Erythroblast (primary cell): ENCODE measurements around the gene SLC9C2.
A peak's percentile ranks its signal among the peaks of the same experiment; 100 is the strongest.
"Not testable (repeated sequence)": the region's sequence is repeated elsewhere in the genome, so short reads cannot be mapped to it uniquely, and the experiment has no call there.

ENCODE experiments used
- DNase-seq, 2 experiments: peaks; one replicate each; lab custom pipeline; 2025; lab: John Stamatoyannopoulos, UW
- GATA1 ChIP-seq: IDR thresholded peaks from 2 replicates; pipeline ENCODE4 v1.6.1; 2011; ENCODE audit warnings: low read depth, mild to moderate bottlenecking, control low read depth, low read length, moderate library complexity
- POLR2A ChIP-seq: IDR thresholded peaks from 2 replicates; pipeline ENCODE4 v1.6.1; 2011; ENCODE audit warnings: mild to moderate bottlenecking, low read length

Gene SLC9C2

GRCh38 chr1:173495609-173496267, 107.1 kb downstream of the SLC9C2 start:
- DNase-seq: no peak
- no peak for TF ChIP-seq POLR2A
- TF ChIP-seq GATA1: no peak

GRCh38 chr1:173493125-173493524, 109.7 kb downstream of the SLC9C2 start:
- DNase-seq: not testable (repeated sequence)

- no peak for DNase-seq
Observed at GRCh38 chr1:173491508-173491907, 111.4 kb downstream of the SLC9C2 start.

GRCh38 chr1:173489929-173490328, 112.9 kb downstream of the SLC9C2 start:
- no peak for DNase-seq
- TF ChIP-seq GATA1 (no peak), POLR2A (no peak)

More at GRCh38 chr1:173491508-173491907, 111.4 kb downstream of the SLC9C2 start:
- no peak for TF ChIP-seq GATA1
- TF ChIP-seq POLR2A: no peak

- TF ChIP-seq POLR2A: no peak
- TF ChIP-seq GATA1: no peak
- DNase-seq: peak; percentile 25 to 29
Observed at GRCh38 chr1:173489149-173489600, 113.7 kb downstream of the SLC9C2 start.

GRCh38 chr1:173488001-173488400, 114.9 kb downstream of the SLC9C2 start:
- TF ChIP-seq POLR2A (no peak), GATA1 (no peak)
- DNase-seq: peak in 1 of 2 experiments; percentile 4

GRCh38 chr1:173485401-173485800, 117.5 kb downstream of the SLC9C2 start:
- no peak for DNase-seq
- TF ChIP-seq POLR2A (no peak), GATA1 (no peak)

- DNase-seq: no peak
Observed at GRCh38 chr1:173484276-173484675, 118.6 kb downstream of the SLC9C2 start.

GRCh38 chr1:173482683-173483082, 120.2 kb downstream of the SLC9C2 start:
- no peak for TF ChIP-seq POLR2A
- TF ChIP-seq GATA1: no peak
- DNase-seq: no peak

More at GRCh38 chr1:173484276-173484675, 118.6 kb downstream of the SLC9C2 start:
- TF ChIP-seq POLR2A: no peak
- TF ChIP-seq GATA1: no peak

- DNase-seq: no peak
- TF ChIP-seq GATA1: no peak
- no peak for TF ChIP-seq POLR2A
Observed at GRCh38 chr1:173481195-173481772, 121.6 kb downstream of the SLC9C2 start.

GRCh38 chr1:173479649-173480048, 123.2 kb downstream of the SLC9C2 start:
- TF ChIP-seq POLR2A: no peak
- no peak for TF ChIP-seq GATA1
- DNase-seq: peak; percentile 26 to 52

GRCh38 chr1:173478094-173478674, 124.7 kb downstream of the SLC9C2 start:
- no peak for TF ChIP-seq POLR2A
- TF ChIP-seq GATA1: no peak
- DNase-seq: peak; percentile 54 to 65

GRCh38 chr1:173477286-173478093, 125.4 kb downstream of the SLC9C2 start, which contains the start of gene PRDX6:
Gene PRDX6 (plus strand): TSS chr1:173477335. CDS start chr1:173477398, 63 bp downstream.
- peak in 1 of 2 experiments; percentile 94 for DNase-seq
- TF ChIP-seq GATA1 (no peak), POLR2A (peak; percentile 78)
